Aorta (tissue), 5 donors: ENCODE measurements around the gene STK26. TPM values are rescaled to one million over a fixed set of nuclear protein-coding genes. Genes with fewer than 3 reads are reported as not detected.
A peak's percentile ranks its signal among the peaks of the same experiment; 100 is the strongest.
"Not testable (repeated sequence)": the region's sequence is repeated elsewhere in the genome, so short reads cannot be mapped to it uniquely, and the experiment has no call there.

Experiments
- ATAC-seq: fragments of 200-7000 bp; cut with Tn5 transposase; one replicate; pipeline ENCODE4 v1.9.1; 2022; ENCODE audit warnings: moderate library complexity; ENCODE audit not compliant: low FRiP score
- DNase-seq, 2 donors: peaks; one replicate each; pipeline ENCODE4 v3.0.0-alpha.2; 2020
- H3K27ac ChIP-seq, 2 donors: one replicate each; pipeline ENCODE4 v1.5.1; 2013; ENCODE audit warnings: low read length in 2 of 2, mild to moderate bottlenecking in 2 of 2, moderate library complexity in 2 of 2, control low read depth in 1 of 2, inconsistent platforms in 1 of 2, low read depth in 1 of 2
- H3K27me3 ChIP-seq, 2 donors: one replicate each; pipeline ENCODE4 v1.6.1; 2013; ENCODE audit warnings: control low read depth in 1 of 2, low read length in 1 of 2, mild to moderate bottlenecking in 1 of 2, moderate library complexity in 1 of 2; ENCODE audit not compliant: insufficient read depth in 2 of 2, control insufficient read depth in 1 of 2
- H3K36me3 ChIP-seq, 2 donors: one replicate each; pipeline ENCODE4 v1.6.1; 2013; ENCODE audit warnings: control low read depth in 1 of 2, low read length in 1 of 2, mild to moderate bottlenecking in 1 of 2; ENCODE audit not compliant: insufficient read depth in 2 of 2, control insufficient read depth in 1 of 2
- H3K4me1 ChIP-seq, 2 donors: one replicate each; pipeline ENCODE4 v1.6.1; 2013; ENCODE audit warnings: low read length in 2 of 2, control low read depth in 1 of 2, mild to moderate bottlenecking in 1 of 2, moderate library complexity in 1 of 2; ENCODE audit not compliant: insufficient read depth in 2 of 2, control insufficient read depth in 1 of 2
- H3K4me3 ChIP-seq, 2 donors: one replicate each; pipeline ENCODE4 v1.5.1; 2013; ENCODE audit warnings: low read length in 2 of 2, control low read depth in 1 of 2, mild to moderate bottlenecking in 1 of 2
- H3K9me3 ChIP-seq: one replicate; pipeline ENCODE4 v1.6.1; 2013; ENCODE audit warnings: mild to moderate bottlenecking, low read length; ENCODE audit not compliant: control insufficient read depth
- WGBS, 2 donors: extraction: QIAGEN DNeasy Blood & Tissue Kit; methylation state at CpG; one replicate each; pipeline ENCODE4 v1.1.7; 2013; 5-methylcytosine and 5-hydroxymethylcytosine counted together
- intact Hi-C, 2 donors: fragments of 100-400 bp; cut with DNase I; formaldehyde crosslinking; loops; one replicate each; pipeline versions ENCODE4 v1.14.2 to v1.15.0; 2022
- polyA plus RNA-seq, 2 donors: library from polyadenylated mRNA; stranded (reverse); fragments of 200-250 nt; gene quantifications; one replicate each; pipeline ENCODE4 v1.2.3, GENCODE V29; 2013
- total RNA-seq, 2 donors: library from RNA; stranded (reverse); fragmentation: NEBNext Ultra II Directional; extraction: Animal tissue kit (Norgen Biotek cat#: 25700); gene quantifications; one replicate each; pipeline ENCODE4 v1.2.1, GENCODE V29; 2021
- donor health status: healthy with polysubstance abuse.
- donor health status: Bipolar disorder and iron deficiency.
- donor health status: DM: no; HTN: no; CAD: no.
- donor health status: DM: no; HTN: no; CAD: no.
- donor health status: DM: yes; HTN: yes; CAD: no.

STK26 gene
- total and polyA plus RNA-seq, 4 donors: 1.0 to 10.5 (median 5.9) TPM

GRCh38 chrX:132092439-132093065 is 69.5 kb downstream of the STK26 start:
- H3K27me3 ChIP-seq: no peaks in the 10 kb centered on the region
- no peaks in the 10 kb centered on the region for H3K9me3 ChIP-seq
- no peak overlapping the region for H3K27ac ChIP-seq
- WGBS, 2 donors: 43 to 45% methylated on average over 7 of the region's 7 CpGs
- no peaks in the 10 kb centered on the region for H3K36me3 ChIP-seq
- DNase-seq: peak in 1 of 2 donors; percentile 58
- intact Hi-C loops: loop anchor here (2.0 to 5.0 kb wide), 2 partner anchors 126 to 130 kb away; partner anchors contain the start of gene RAP2C (in 1 of the 2)
- H3K4me1 ChIP-seq: no peaks in the 10 kb centered on the region
- H3K4me3 ChIP-seq: no peak overlapping the region
- ATAC-seq: peak; percentile 74

- ATAC-seq: peak; percentile 33
- WGBS, 2 donors: 52 to 54% methylated on average over 4 of the region's 4 CpGs
- Histone ChIP-seq H3K27ac (no peak overlapping the region), H3K4me1 (no peaks in the 10 kb centered on the region), H3K9me3 (no peaks in the 10 kb centered on the region), H3K27me3 (no peaks in the 10 kb centered on the region), H3K36me3 (no peaks in the 10 kb centered on the region), H3K4me3 (no peak overlapping the region)
- intact Hi-C loops: loop anchor here (2.0 to 5.0 kb wide), 2 partner anchors 125 to 129 kb away; partner anchors contain the start of gene RAP2C (in 1 of the 2)
- DNase-seq: no peak
These were observed 70.2 kb downstream of the STK26 start for GRCh38 chrX:132093239-132093860.

- H3K27me3 ChIP-seq: no peaks in the 10 kb centered on the region
- no peaks in the 10 kb centered on the region for H3K36me3 ChIP-seq
- ATAC-seq (no peak), DNase-seq (no peak)
- H3K4me3 ChIP-seq: no peak overlapping the region
- 13 to 18% methylated on average over 2 of the region's 2 CpGs for WGBS, 2 donors
- no peak overlapping the region for H3K27ac ChIP-seq
- H3K9me3 ChIP-seq: no peaks in the 10 kb centered on the region
- intact Hi-C loops: loop anchor here in 1 of 2 donors (5.0 kb wide), 1 partner anchor 128 kb away; no protein-coding TSS in a partner anchor
- H3K4me1 ChIP-seq: no peaks in the 10 kb centered on the region
These were observed 71.1 kb downstream of the STK26 start for GRCh38 chrX:132094164-132094563.

GRCh38 chrX:132098704-132099103 is 75.6 kb downstream of the STK26 start:
- ATAC-seq, H3K27me3 ChIP-seq, intact Hi-C loops, H3K4me3 ChIP-seq, DNase-seq, H3K9me3 ChIP-seq, H3K4me1 ChIP-seq, H3K36me3 ChIP-seq, H3K27ac ChIP-seq: not testable (repeated sequence)
- WGBS, 2 donors: 74 to 93% methylated on average over 4 of the region's 4 CpGs

GRCh38 chrX:132101206-132101605 is 78.1 kb downstream of the STK26 start:
- Histone ChIP-seq H3K36me3 (no peaks in the 10 kb centered on the region), H3K27me3 (no peaks in the 10 kb centered on the region), H3K27ac (peak overlapping the region in 1 of 2 donors; percentile 79), H3K4me3 (no peak overlapping the region), H3K9me3 (no peaks in the 10 kb centered on the region), H3K4me1 (peaks cover 0 to 4% of the 10 kb centered on the region in 2 donors)
- DNase-seq (no peak), ATAC-seq (no peak)
- intact Hi-C loops: loop anchor here in 1 of 2 donors (5.0 kb wide), 1 partner anchor 116 kb away; the partner anchor contains the start of gene RAP2C
- WGBS, 2 donors: 49 to 70% methylated on average over 4 of the region's 4 CpGs

- H3K27ac ChIP-seq: peak overlapping the region in 1 of 2 donors; percentile 69
- no peaks in the 10 kb centered on the region for H3K36me3 ChIP-seq
- intact Hi-C loops: loop anchor here in 1 of 2 donors (5.0 kb wide), 1 partner anchor 116 kb away; the partner anchor contains the start of gene RAP2C
- H3K27me3 ChIP-seq: no peaks in the 10 kb centered on the region
- H3K9me3 ChIP-seq: no peaks in the 10 kb centered on the region
- H3K4me1 ChIP-seq: peaks cover 0 to 4% of the 10 kb centered on the region in 2 donors
- ATAC-seq (peak; percentile 26), DNase-seq (no peak)
- WGBS, 2 donors: 61 to 77% methylated on average over 9 of the region's 9 CpGs
- no peak overlapping the region for H3K4me3 ChIP-seq
These were observed 78.7 kb downstream of the STK26 start for GRCh38 chrX:132101799-132102198.

- Histone ChIP-seq H3K27ac (no peak overlapping the region), H3K4me1 (no peaks in the 10 kb centered on the region), H3K27me3 (no peaks in the 10 kb centered on the region), H3K4me3 (no peak overlapping the region), H3K36me3 (no peaks in the 10 kb centered on the region), H3K9me3 (no peaks in the 10 kb centered on the region)
- DNase-seq: no peak
- ATAC-seq: no peak
- intact Hi-C loops: no loop called here
These were observed 84.2 kb downstream of the STK26 start for GRCh38 chrX:132107291-132107690.

- no peak overlapping the region for H3K4me3 ChIP-seq
- DNase-seq: no peak
- ATAC-seq: no peak
- H3K27ac ChIP-seq: peak overlapping the region in 1 of 2 donors; percentile 63
- no peaks in the 10 kb centered on the region for H3K36me3 ChIP-seq
- H3K4me1 ChIP-seq: no peaks in the 10 kb centered on the region
- intact Hi-C loops: no loop called here
- H3K9me3 ChIP-seq: no peaks in the 10 kb centered on the region
- no peaks in the 10 kb centered on the region for H3K27me3 ChIP-seq
These were observed 91.5 kb downstream of the STK26 start for GRCh38 chrX:132114607-132115006.

GRCh38 chrX:132115792-132116191 is 92.7 kb downstream of the STK26 start:
- intact Hi-C loops: no loop called here
- no peak for ATAC-seq
- Histone ChIP-seq H3K9me3 (no peaks in the 10 kb centered on the region), H3K36me3 (no peaks in the 10 kb centered on the region), H3K4me3 (no peak overlapping the region), H3K4me1 (no peaks in the 10 kb centered on the region), H3K27me3 (no peaks in the 10 kb centered on the region), H3K27ac (no peak overlapping the region)
- WGBS, 2 donors: 63 to 66% methylated on average over 5 of the region's 5 CpGs
- no peak for DNase-seq
